ENCODE data around the gene GRID1. TPM values are rescaled to one million over a fixed set of nuclear protein-coding genes. Genes with fewer than 3 reads are reported as not detected.

GRID1 gene
- total RNA-seq, 1 donor from 2014 or later, result 2.7 TPM

DNA sequence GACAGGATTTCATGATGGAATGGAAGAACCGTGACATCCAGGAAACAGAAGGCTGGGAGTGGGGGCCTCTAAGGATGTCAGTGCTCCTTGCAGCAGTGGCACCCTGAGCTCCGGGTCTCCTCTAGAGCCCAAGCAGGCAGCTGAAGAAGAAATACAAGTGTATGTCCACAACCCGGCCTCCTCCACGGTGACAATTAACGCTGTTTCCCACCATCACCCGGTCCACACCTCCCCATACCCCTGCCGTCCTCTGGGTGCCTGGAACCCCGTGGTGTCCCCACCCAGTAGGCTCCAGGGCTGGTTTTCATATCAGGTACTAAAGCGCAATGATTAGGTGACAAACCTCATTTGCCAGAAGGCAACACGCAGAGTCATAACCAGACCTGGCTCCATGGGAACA lies 30.3 kb downstream of the GRID1 start:
- DNase-seq, result no peak

DNA sequence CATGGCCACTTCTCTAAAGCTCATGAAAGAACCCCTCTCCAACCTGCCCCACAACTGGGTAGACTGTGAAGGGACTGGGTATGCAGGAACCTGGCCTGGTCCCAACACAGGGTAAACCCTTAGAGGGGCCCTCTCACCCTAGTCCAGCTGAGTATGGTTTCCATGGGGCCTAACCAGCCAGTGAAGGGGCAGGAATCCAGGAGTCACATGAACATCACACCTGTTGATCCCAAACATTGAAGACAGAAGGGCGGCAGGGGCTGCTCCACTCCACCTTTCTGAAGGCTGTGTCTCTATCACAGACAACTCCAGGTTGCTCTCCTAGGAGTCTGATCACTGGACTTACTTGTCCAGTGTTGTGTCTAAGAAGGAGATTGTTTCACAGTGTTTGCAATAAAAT lies 30.8 kb downstream of the GRID1 start:
- DNase-seq, result no peak

DNA sequence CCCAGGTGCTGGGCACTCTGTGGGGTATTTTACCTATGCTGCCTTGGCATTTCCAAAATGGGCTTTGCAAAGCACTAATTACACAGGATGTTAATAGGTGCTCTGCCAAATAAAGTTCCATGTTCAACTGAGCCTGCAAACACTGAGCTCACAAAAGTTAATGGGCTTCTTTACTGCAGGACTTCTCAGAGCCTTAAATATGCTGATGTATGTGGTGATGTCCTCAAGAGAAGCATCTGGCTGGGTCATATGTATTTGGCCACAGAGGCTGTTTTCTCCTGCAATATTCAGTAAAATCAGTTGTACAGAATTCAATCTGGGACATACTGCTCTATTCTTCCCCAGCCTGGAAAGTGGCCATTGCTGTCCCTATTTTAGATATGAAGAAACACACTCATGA lies 31.3 kb downstream of the GRID1 start:
- DNase-seq, result no peak

DNA sequence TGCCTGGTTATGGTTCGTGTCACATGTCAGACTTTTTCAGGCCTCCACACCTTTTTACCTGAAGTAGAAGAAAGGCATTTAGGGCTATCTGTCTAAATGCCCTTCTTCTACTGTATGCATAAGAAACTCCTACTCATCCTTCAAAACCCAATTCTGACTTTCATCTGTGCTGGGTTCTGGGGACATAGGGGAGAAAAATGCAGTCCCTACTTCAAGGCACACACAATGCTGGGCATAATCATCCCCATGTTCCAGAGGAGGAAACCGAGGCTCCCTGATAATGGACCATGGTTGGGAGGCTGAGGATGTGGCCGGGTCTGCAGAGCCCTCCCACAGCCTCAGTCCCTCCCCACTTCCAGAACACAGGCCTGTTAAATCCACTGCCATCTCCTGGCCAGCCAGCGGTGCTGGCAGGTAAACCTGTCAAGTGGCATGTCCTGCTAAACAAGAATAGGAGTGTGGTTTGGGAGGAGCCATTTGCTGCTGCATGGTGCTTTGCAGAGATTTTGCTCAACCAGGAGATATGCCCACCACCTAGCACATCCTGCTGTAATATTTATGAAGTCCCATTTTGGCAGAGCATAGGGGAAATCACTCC lies 32.0 kb downstream of the GRID1 start:
- DNase-seq, result no peak

DNA sequence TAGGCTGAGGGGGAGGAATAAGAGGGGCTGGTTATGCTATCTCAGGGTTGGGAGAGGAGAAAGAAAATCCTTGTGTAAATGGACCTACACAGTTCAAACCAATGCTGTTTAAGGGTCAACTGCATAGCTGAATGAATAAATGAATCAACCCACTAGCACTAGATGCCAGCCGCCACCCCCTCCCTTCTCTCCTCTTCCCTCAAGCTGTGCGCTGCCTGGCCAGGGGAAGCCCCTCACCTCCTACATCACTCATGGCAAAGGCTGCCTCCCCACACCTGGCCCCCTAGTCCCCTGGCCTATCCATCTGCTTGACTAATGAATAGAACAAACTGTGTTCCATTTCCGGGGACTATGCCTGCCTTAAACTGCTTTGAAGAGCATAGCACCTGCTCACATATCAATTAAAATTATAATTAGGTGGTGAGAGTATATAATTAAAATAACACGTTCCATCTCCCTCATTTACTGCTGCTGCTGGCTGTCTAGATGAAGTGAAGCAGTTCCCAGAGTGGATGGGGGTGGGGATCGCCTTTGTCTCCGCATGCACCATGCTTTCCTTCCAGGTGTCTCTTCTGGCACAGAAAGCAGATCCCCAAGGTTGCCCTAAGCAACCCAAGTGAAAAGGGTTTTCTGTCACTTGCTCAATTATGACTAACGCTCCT lies 32.6 kb downstream of the GRID1 start:
- no peak for DNase-seq

DNA sequence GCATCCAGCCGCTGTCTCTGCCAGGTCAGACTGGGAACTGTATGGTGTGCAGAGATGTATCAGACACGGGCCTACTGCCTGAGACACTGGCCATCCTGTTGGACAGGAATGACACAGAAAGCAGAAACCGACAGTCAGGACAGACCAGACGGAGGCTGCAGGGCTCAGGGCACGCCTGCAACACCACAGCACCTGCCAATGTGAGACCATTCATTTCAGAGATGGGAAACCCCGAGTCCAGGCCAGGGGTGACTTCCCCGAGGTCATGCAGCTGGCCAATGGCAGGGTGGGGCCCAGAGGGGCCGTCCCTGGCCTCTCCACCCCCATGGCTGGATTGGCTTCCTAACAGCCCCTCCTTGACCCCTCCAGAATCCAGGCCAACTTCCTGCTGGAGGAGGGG lies 34.7 kb downstream of the GRID1 start:
- DNase-seq, result no peak

DNA sequence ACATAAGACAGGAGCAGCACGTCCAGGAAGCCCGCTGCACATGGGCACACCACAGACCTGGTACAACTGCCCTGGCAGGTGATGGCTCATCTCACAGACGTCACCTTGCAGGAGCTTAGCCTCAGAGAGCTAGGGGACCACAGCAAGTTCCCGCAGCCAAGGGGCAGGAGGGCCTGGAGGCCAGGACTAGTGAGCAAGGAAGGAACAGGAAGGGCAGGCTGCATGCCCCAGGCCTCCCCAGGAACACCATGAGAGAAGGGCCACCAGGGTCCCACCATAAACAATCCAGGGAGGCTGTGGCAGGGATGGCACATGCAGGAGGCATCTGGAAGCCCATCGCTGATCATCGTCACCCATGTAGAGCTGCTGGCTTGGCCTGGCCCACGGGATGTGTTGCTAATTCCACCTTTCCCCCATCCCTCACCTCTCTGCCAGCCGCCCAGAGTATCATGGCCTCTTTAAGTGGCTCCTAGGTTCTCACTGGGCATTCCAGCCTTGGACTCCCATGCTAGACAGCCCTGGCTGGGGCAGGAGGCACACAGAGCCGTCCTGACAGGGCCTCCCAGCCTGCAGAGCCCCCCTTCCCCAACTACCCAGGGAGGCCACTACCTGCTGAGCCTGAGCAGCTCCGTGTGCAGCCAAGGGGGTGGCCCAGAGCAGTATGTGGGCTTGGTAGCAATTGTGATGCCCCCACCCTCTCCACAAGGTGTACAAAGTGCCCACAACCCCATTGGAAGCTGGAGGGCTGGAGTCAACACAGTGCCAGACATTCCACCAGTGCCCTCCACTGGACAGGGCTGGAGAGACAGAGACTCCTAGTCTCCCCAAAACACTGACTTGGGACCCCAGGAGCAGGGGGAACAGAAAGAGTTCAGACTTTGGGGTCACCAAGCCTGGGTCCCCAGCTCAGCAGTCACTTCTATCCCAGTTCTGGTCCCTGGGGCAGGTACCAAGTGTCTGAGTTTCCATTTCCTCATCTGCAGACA lies 35.5 kb downstream of the GRID1 start:
- DNase-seq, result no peak

DNA sequence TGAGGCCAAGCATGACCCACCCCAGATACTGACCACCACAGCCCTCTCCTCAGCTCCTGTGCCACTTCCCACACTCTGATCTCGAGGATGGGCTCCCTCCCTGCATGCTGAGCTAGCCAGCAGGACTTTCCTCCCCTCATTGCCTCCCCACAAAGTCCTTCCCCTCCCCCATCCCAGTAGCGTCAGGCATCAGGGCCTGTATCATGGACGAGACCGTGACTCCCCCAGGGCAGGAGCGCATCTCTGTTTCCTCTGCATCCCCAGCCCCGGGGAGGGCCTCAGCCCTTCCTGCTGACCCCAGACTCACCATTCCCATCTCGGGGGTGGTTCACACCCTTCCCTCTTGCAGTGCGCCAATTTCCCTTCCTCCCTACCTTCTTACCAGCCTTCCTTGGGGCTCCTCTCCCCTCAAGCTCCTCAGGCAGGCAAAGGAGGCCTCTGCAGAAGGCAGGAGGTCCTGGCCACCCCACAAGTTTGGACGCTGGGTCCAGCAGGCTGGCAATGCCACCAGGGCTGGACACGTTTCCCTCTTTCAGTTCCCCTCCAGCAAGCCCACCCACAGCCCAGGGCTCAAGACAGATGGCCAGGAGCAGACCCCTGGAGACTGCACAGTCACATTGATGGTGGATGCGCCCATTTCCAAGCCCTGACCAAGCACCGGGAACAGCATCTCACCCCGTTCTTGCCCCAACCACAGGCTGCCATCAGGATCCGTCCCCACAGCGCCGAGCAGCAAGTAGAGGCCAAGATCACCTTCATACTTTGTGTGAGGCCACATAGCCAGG lies 36.5 kb downstream of the GRID1 start:
- DNase-seq, result no peak

DNA sequence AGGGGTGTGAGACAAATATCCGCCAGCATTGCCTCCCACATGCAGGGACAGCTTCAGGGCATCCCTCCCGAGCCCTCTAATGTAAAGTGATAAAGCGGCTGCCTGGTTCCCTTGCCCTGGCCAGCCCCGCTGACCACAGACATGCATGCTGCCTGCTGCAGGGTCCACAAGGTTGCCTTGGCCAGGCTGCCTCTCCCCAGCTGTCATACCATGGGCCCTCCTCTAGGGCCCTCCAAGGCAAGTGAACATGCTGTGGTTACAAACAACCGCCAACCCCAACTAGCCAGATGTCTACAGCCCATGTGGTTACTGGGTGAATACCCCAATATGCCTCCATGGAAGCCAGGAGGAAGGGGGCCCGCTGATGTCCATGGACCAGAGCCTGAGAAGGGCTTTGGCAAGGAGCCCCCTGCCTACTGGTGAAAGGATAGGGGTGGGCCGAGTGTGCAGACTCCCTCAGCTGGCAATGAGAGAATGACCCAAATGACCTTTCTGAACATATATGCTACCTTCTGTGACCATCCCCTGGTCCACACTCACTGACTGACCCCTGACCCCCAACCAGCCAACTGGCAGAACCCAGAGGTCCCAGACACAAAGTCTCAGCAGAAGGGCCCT lies 37.4 kb downstream of the GRID1 start:
- DNase-seq, result no peak

DNA sequence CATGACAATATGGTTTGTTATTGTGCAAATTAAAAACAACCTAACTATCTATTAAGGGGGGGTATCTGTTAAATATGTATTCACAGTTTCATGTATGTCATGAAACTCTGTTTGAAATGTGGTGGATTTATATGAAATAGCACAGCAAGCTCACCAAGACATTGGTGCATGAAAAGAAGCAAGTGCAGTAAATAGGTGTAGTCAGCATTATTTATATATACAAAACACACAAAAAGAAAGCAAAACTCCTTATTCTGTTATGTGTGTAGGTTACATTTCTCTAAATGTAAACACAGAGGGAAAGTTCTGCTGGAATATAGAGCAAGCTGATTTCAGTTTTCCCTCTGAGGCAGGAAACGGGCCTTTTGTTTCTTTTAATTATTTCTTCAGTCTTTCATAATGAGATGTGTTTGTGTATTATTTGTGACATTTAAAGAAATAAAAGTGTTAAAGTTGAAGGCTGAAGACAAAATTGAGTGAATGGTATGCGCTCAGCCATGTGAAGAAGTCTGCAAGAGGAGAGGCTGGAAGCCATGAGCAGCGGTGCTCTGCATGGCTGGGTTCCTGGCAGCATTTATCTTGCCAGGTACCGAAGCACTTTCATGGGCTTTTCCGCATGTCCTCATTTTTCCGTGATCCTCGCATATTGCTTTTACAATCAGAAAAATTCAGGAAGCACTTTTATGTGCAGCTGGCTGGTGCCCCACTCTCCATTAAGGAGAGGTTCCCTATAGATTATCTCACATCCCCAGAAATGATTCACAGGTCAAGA lies 38.5 kb downstream of the GRID1 start:
- no peak for DNase-seq

DNA sequence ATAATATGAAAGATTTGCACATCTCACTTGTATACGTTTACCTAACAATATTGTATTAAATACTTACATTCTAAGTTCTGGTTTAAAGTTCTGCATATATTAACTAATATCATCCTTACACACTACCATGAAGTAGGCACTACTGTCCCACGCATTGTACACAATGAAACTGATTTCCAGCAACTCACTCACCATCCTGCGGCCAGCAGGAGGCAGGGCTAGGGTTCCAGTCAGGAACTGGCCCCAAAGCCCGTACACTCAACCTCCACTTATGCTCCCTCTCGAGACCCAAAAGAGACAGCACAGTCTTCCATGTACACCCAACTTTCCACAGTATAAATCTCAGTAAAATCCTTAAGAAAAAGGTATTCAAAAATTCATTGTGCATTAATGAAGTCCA lies 41.4 kb downstream of the GRID1 start:
- DNase-seq, result no peak

DNA sequence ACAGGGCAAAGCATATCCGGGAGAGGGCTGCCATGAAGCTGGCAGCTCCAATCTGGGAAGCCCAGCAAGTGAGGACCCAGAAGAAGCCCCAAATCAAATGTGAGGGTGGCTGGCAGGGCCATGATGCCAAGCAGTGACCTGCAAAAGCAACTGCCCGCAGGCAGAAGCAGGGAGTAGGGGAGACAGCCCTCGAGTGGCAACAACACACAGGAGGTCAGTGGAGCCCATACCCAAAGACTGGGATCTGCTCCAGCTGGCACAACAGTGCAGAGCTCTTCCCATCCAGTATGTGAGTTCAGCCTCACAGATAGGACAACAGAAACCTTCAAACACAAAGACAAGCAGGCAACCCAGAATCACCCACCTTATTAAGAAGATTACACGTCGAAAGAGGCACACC lies 45.0 kb downstream of the GRID1 start:
- DNase-seq, result no peak

DNA sequence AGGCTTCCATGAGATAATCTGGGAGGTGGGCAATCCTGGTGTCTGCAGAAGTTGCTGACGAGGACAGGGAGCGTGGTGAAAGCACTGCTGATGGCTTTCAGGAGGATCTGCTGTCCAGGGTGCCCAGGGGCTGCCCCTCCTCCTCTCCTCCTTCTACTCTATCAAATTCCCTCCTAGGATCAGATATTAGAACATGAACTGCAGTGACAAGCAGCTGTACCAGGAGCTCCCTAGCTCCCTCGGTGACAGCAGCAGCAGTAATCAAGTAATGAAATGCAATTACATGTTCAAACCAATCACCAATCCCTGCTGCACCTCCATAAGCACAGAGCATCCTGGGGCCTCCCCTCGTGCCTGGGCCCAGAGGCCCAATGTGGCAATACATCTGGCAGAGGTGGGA lies 46.9 kb downstream of the GRID1 start:
- DNase-seq, result no peak

DNA sequence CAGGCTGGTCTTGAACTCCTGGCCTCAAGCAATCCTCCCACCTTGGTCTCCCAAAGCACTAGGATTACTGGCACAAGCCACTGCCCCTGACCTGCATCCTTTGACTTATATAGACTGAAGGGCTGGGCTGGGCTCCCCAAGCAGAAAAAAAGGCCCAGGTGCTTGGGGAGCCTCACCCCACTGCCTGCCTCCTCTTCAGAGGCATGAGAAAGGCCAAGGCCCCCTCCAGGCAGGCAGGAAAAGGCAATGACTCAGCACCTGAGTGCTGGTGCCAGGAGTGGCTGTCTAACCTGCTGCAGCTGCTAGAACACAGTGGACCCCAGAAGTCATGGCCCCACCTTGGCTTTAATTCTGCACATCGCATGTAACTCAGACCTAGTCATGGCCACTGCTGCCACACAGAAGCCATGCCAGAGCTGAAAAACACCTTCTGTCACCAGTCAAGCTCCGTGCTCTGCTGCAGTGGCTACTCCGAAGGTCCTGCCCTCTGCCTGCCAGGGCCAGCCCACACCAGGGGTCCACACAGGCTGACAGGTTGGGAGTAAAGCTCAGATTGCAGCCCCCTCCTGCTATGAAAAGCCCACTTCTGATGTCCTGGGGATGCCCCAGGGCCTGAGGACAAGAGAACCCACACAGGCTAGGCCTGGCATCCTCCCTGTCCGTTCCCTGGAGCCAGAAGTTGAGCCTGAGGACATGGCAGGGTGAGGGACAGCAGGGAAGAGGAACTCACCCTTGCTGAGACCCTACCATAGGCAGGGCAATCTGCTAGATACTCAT lies 48.5 kb downstream of the GRID1 start:
- DNase-seq, result no peak

DNA sequence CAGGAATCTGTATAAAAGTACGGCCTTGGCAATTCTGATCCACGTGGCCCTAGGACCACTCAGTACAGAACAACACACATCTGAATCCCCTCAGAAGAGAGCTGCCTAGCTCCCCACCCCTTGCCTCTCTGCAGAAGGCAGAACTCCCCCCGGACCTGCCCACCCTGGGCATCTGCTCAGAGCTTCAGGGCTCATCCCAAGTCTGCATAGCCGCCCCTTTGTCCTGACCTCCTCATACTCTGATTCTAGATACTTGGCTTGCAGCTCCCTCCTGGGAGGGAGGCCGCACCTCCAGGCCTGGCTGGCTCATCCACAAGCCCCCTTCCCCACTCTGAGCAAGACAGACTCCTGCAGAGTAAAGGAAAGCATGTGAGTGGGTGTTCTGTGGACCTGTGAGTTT lies 49.6 kb downstream of the GRID1 start:
- DNase-seq, result no peak

DNA sequence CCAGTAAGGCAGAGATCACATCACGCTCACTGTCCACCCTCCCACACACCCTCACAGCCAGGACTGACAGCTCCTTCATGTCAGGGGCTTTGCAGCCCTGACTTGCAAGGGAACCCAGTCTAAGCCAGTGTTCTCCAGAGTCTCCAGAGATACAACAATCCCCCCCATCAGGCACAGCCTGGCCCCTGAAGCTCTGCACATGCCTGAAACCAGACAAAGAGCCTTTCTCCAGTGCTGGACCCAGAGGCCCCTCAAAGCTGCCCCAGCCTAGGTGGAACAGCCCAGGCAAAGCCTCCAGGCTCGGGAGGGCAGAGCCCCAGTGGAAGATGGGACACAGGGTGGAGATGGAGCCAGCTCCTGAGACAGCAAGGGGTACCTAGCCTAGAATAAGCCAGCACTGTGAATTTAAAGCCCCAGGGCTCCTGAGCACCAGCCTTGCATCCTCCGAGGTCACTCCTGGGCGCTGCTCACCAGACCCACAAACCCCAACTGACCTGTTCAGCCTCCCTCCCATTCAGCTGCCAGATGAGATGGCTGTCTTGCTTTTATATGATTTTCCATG lies 50.2 kb downstream of the GRID1 start:
- no peak for DNase-seq

DNA sequence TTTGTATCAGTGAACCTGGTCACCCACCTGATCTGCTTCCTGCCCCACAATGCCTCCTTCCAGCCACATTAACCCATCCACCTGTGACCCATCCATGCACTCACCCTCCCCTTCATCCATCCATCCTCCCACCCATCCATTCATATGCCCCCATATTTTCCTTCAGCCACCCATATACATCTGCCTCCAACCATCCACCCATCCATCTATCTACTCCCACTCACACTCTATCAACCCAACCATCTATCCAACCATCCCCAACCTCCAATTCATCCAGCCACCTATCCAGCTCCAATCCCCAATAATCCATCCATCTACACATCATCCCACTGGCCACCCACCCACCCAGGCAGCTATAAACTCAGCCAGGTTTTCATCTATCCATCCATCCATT lies 51.0 kb downstream of the GRID1 start:
- no peak for DNase-seq

DNA sequence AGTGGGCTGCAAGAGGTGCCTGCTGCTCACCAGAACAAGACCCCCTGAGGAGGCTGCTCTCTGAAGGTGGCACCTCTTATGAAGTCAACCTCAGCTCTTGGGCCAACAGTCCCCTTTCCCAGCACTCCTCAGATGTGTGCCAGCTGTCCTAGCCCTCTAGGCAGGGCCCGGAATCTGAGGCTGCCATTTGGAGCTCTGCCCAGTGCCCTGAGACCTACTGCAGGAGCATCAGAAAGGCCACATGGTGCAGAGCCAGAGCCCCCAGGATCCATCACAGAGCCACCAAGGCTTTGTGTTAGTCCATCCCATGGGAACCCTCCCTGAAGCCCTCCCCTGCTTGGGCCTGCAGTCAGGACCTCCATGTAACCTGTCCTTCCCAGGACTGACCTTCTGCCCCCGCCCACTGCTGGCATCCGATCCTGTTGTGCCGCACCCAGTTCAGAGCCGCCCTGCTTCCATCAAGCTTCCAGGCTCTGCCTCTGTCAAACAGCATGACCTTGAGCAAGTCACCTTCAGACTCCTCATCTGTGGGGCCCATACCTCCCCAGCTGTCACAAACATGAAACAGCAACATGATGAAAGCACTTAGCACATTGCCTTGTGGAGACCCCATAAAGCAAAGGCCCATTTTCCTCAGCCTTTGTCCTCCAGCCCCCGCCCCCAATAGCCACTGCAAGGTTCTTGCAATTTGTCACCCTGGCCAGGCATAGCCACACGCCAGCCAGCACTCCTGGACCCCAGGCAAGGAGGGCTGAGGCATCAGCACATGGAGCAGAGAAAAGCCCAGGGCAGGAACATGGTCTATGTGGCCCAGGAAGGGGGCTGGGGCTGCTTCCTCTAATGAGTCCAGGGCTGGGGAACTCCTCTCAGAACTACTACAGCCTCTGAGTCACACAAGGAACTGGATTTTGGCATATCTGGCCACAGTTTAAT lies 51.7 kb downstream of the GRID1 start:
- DNase-seq, result no peak

DNA sequence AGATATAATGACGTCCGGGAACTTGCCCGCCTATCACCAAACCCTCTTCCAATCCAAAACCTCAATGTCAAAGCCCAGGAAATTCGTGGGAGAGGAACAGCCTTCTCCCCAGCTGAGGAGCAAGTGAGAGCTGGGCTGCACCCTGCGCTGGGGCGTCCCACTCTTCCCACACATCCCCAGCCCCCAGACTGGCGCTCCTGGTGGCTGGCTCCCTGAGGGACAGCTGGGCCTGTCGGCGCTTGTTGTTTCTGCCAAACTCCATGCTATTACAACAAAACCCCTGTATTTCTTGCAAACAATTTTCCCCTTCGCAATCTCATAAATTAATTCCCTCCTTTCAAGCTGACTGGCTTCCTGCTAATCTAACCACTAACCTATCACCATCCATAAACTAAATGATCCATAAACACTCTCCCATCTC lies 53.0 kb downstream of the GRID1 start:
- no peak for DNase-seq
